ENCODE results near the gene FBXO9.

FBXO9 gene

GRCh38 chr6:53043581-53043980, 21.6 kb upstream of the FBXO9 start:
- no peak overlapping the region for H3K4me3 ChIP-seq (ENCODE audit: low read depth, low read length)
- DNase-seq (ENCODE audit: low read depth, low spot score) = no peak
- TF ChIP-seq CTCF (IDR thresholded peaks at IDR 0.05; ENCODE audit: insufficient read depth, low read length, missing control alignments) = no peak
- ChIA-PET POLR2A (interaction anchor here (0.5 to 1.3 kb wide), 3 partner anchors 22 to 442 kb away, joined by 3 to 4 read pairs (median 4); partner anchors contain the start of genes FBXO9 and GSTA4), CTCF (interaction anchor here (1.2 to 2.9 kb wide), 4 partner anchors 46 to 685 kb away, joined by 4 to 14 read pairs (median 4); partner anchors contain the start of gene GSTA4)

GRCh38 chr6:53044071-53044470, 21.1 kb upstream of the FBXO9 start:
- CTCF ChIA-PET = interaction anchor here (1.2 to 2.9 kb wide), 4 partner anchors 46 to 685 kb away, joined by 4 to 14 read pairs (median 4); partner anchors contain the start of gene GSTA4

GRCh38 chr6:53044572-53044971, 20.6 kb upstream of the FBXO9 start:
- ChIA-PET POLR2A (interaction anchor here (1.3 kb wide), 1 partner anchor 21 kb away, joined by 4 read pairs; the partner anchor contains the start of gene FBXO9), CTCF (interaction anchor here (1.8 kb wide), 1 partner anchor 684 kb away, joined by 4 read pairs; no protein-coding TSS in a partner anchor)
- H3K4me3 ChIP-seq (ENCODE audit: low read depth, low read length) = no peak overlapping the region
- DNase-seq (ENCODE audit: low read depth, low spot score) = no peak
- no peak for TF ChIP-seq CTCF (IDR thresholded peaks at IDR 0.05; ENCODE audit: insufficient read depth, low read length, missing control alignments)

More at GRCh38 chr6:53044071-53044470, 21.1 kb upstream of the FBXO9 start:
- no peak overlapping the region for H3K4me3 ChIP-seq (ENCODE audit: low read depth, low read length)
- peak; percentile 3 for TF ChIP-seq CTCF (IDR thresholded peaks at IDR 0.05; ENCODE audit: insufficient read depth, low read length, missing control alignments)
- POLR2A ChIA-PET = interaction anchor here (0.5 to 1.3 kb wide), 3 partner anchors 21 to 442 kb away, joined by 3 to 4 read pairs (median 4); partner anchors contain the start of genes FBXO9 and GSTA4
- DNase-seq (ENCODE audit: low read depth, low spot score) = no peak

- CTCF ChIA-PET = interaction anchor here (1.5 kb wide), 1 partner anchor 51 kb away, joined by 4 read pairs; the partner anchor contains the start of gene GSTA4
- no peak for DNase-seq (ENCODE audit: low read depth, low spot score)
- no peak for TF ChIP-seq CTCF (IDR thresholded peaks at IDR 0.05; ENCODE audit: insufficient read depth, low read length, missing control alignments)
- POLR2A ChIA-PET = interaction anchor here (0.6 kb wide), 1 partner anchor 67 kb away, joined by 3 read pairs; no protein-coding TSS in a partner anchor
- no peak overlapping the region for H3K4me3 ChIP-seq (ENCODE audit: low read depth, low read length)
Measured at GRCh38 chr6:53045891-53046673, 19.1 kb upstream of the FBXO9 start.

- H3K4me3 ChIP-seq (ENCODE audit: low read depth, low read length) = peak overlapping the region; percentile 29
- no peak for TF ChIP-seq CTCF (IDR thresholded peaks at IDR 0.05; ENCODE audit: insufficient read depth, low read length, missing control alignments)
- POLR2A ChIA-PET = interaction anchor here (0.6 kb wide), 1 partner anchor 25 kb away, joined by 3 read pairs; no protein-coding TSS in a partner anchor
- CTCF ChIA-PET = interaction anchor here (1.2 to 2.3 kb wide), 3 partner anchors 8 to 54 kb away, joined by 5 to 11 read pairs (median 10); partner anchors contain the start of gene GSTA4
- peak; percentile 65 for DNase-seq (ENCODE audit: low read depth, low spot score)
Measured at GRCh38 chr6:53048431-53049195, 16.6 kb upstream of the FBXO9 start.
